Bone marrow (tissue), 2 donors: ENCODE measurements around the gene ANGPT4.
"Not testable (repeated sequence)": the region's sequence is repeated elsewhere in the genome, so short reads cannot be mapped to it uniquely, and the experiment has no call there.

Experiments
- DNase-seq, 2 donors: peaks; one replicate each; lab custom pipeline; 2025; lab: John Stamatoyannopoulos, UW

The ANGPT4 gene

GRCh38 chr20:873875-874607, 42.1 kb downstream of the ANGPT4 start:
- no peak for DNase-seq

- no peak for DNase-seq
Observed at GRCh38 chr20:872855-873520, 43.1 kb downstream of the ANGPT4 start.

- DNase-seq = no peak
Observed at GRCh38 chr20:871948-872347, 44.2 kb downstream of the ANGPT4 start.

DNA sequence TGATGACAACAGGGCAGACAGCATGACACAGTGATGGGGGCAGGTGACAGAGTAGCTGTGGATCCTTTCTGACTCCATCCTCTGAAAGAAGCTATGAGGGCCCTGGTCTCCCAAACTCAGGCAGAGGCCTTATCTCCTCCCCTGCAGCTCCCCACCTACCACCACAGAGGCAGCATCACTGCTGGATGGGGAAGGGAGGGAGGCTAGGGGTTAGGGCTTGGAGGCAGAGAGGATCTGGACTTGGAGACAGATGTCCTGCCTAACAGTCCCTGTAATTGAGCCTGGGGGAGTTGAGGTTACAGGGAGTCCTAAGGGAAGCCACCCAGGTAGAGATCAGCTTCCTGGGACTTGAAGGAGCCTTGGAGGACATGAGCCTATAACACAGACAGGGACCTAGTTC, 44.7 kb downstream of the ANGPT4 start:
- no peak for DNase-seq

GRCh38 chr20:870758-871157, 45.4 kb downstream of the ANGPT4 start:
- DNase-seq = no peak

- no peak for DNase-seq
Observed at GRCh38 chr20:869606-870005, 46.5 kb downstream of the ANGPT4 start.

GRCh38 chr20:868279-868678, 47.9 kb downstream of the ANGPT4 start:
- no peak for DNase-seq

DNA sequence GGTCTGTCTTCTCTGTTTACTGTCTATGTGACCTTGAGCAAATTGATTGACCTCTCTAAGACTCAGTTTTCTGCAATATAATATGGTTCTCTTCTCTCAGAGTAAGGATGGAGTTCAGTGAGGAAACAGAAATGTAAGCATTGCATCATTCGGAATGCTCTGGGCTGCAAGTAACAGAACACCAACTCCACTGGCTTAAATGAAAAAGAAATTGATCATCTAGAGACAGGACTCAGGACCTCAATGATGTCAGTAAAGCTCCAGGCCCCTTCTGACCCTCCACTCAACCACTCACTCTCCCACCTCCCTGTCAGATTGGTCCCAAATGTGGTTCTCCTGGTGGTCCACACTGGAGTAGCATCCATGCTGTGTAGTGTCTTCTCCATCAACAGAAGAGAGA, 50.7 kb downstream of the ANGPT4 start:
- no peak for DNase-seq

DNA sequence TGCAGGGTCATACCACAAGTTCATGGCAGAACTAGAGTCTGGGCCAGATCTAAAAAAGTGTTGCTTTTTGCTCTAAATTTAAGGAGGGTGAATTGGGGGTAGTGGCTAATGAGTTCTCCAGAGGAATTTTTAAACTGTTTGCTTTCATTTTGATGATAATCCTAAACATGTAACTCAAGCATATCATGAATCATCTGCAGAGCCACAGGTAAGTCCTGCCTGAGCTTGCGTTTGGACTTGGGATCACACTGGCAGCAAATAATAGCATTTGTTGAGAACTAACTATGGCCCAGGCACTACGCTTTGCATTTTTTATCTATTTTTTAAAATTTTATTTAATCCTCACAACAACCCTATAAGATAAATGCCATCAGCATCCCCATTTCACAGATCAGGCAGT, 55.2 kb downstream of the ANGPT4 start:
- DNase-seq = no peak

DNA sequence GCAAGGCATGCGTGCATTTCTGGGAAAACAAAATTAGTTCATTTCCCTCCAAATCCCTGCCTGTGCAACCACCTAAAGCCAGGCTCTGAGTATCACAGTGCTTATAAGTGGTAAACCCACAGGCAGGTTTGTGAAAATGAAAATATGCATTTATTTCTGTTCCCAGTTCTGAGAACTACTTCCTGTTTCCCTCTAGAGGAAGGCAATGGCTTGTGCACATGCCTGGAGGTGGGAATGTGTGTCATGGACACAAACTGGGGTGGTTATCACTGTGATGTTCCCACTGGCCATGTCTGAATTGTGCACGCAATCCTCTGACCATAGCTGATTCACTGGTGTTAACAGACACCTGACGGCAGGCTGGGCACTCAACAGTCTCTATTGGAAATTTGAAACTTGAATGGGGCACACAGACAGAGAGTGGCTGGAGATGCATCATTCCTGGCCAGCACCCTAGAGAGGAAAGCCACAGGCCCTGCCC, 56.3 kb downstream of the ANGPT4 start:
- no peak for DNase-seq

DNA sequence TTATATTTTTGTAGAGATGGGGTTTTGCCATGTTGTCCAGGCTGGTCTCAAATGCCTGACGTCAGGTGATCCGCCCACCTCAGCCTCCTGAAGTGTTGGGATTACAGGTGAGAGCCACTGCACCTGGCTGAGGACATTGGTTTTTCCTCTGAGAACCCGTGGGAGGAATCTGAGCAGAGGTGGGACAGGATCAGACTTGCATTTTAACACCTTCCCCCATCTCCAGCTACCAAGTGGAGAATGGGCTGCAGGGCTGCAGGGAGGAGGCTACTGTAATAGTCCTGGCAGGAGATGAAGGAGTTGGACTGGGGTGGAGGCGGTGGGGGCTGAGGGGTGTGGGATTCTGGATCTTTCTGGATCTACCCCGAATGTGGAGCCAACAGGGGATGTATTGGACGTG, 58.1 kb downstream of the ANGPT4 start:
- DNase-seq = no peak

GRCh38 chr20:856361-856775, 59.8 kb downstream of the ANGPT4 start:
- no peak for DNase-seq

- DNase-seq = no peak
Observed at GRCh38 chr20:855466-856360, 60.4 kb downstream of the ANGPT4 start.

DNA sequence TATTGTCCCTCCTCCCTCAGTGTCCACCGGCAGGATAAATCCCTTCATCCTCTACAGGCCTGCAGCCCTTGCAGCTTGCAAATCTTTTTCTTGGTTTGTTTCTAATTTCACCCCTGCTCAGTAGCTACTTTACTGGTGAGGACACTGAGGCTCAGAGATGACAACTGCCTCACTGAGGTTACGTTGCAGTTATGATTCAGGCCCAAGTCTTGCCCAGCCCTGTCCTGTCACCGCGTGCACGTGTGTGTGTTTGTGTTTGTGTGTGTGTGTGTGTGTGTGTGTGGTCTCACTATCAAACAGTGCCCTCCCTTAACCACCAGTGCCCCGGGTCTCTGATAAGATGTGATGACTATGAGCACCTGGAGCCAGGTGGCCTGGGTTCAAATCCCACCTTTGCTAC, 61.5 kb downstream of the ANGPT4 start:
- DNase-seq = no peak

DNA sequence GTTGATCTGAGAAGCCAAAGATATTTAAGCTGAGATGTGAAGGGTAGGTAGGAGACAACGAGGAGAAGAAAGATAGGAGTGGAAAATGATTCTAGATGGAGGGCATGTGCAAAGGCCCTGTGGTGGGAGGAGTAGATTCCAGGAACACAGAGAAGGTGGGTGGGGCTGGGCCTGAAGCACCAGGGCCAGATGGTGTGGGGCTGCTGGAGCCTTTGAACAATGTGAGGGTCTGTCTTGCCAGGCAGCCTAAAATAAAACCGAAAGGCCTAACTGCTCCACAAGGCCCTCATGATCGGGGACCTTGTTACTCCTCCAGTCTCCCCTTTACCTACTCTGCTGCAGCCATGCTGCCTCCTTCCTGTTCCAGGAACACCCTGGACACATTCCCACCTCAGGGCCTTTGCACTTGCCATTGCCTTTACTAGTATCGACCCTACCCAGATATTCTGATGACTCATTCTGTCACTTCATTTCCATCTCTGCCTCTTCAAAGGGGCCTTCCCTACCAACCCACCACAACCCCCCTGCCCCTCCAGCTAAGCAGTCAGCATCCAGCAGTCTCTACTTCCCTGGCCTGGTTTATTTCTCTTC, 62.6 kb downstream of the ANGPT4 start:
- DNase-seq = no peak

DNA sequence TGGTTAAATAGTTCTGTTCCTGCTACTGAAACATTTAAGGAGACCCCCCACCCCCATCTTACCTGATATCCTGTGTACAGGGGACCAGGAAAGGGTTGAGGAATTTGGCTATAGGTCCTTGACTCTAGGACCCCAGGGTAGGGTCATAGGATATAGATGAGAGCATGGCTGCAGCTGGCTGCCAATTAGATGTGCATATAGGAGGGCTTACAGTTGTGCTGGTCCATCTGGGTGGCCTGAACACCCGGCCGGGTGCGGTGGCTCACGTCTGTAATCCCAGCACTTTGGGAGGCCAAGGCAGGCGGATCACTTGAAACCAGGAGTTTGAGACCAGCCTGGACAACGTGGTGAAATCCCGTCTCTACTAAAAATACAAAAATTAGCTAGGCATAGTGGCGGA, 67.4 kb downstream of the ANGPT4 start:
- not testable (repeated sequence) for DNase-seq

DNA sequence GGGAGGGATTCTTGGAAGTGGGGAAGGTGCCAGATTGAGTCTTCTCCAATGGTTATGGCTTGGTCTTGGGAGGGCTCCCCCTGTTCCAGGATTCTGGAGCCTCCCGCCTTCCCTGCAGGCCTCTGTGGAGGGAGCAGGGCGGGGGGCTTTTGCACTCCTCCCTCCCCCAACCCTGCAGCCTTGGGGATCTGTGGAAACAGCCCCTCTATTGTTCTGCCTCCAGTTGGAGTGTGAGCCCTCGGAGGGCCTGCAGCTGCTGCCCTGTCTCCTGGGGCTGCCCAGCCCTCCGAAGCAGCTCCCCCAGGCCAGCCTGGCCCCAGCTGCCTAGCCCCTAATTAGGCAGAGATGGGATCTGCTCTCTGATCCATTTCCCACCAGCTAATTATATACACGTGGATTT, 67.9 kb downstream of the ANGPT4 start:
- no peak for DNase-seq

DNA sequence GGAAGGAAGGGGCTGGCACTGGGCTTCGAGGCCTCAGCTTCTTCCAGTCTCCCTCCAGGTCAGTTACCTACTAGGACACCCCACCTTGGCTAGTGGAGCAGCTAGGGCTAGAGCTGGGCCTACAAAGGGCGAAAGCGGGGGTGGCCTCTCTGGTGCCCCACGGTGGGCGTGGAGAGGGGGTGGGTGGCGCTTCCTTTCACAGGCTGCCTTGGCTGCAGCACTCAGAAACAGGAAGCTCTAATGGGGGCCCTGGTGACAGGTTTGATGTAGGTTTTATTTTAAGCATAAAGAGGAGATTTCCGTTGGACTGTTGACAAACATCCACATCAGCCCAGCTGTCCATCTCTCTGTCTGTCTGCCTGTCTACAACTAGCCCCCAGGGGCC, 69.2 kb downstream of the ANGPT4 start:
- DNase-seq = peak in 1 of 2 donors; percentile 63

DNA sequence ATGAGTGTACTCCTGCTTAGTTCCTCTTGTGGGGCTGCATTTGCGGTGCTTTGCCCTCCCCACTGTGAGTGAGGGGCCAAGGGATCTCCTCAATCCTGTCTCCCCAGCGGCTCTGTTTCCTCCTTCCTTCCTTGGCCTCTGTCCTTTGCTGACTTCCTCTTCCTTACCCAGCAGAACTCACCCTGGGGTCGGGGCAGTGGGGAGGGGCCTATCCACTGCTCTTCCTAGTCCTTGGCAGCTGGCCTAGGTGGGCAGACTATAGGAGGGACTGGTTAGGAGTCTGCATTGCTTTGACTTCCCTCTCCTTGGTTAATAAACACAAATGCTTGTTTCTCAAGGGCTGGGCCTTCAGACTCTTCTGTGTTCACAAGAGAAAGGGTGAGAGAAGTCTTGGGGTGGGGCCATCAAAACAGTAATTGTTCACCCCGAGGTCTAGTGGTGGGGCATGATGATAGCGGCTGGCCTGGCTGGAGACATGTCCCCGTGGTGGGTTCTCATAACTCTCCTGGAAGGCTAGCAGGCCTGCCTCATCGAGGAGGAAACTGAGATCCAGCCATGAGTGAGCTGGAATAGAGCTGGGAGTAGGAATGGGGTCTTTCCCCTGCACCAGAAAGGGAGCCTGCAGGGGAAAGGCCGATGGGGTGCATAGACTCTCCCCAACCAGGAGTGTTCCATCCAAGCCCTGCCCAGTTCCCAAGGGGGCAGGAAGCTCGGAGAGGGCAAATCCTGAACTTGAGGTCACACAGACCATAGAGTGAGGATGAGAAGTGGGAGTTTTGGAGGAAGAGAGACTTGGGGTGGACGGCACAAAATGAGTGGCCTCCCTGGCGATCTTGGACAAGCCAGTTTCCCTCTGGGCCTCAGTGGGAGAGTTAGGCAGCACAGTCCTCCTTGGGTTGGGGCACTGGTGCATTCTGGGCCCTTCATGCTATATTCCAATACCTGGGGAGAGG, 69.9 kb downstream of the ANGPT4 start:
- no peak for DNase-seq

DNA sequence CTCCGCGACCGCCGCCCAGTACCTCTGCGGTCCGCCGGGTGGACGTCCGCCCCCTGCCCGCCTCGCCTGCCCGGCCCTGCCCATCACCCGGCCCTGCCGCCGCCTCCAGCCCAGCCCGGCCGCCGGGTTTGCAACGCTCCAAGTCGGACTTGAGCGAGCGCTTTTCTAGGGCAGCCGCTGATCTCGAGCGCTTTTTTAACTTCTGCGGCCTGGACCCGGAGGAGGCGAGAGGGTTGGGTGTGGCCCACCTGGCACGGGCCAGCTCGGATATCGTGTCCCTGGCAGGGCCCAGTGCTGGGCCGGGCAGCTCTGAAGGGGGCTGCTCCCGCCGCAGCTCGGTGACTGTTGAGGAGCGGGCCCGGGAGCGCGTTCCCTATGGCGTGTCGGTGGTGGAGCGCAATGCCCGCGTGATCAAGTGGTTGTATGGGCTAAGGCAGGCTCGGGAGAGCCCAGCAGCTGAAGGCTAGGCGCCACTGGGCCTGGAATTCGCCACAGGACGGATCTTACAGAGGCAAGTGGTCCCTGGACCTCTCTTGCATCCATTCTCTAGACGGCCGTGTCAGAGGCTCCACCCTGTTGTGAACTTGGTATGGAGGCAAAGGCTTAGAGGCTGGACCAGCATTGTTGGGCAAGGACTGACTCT, 70.8 kb downstream of the ANGPT4 start:
- DNase-seq = no peak
